NCI-H748 treated with DMSO at 0.1 percent for 48 hours (cell line): ENCODE data around the gene OCLN.
"Not testable (repeated sequence)": the region's sequence is repeated elsewhere in the genome, so short reads cannot be mapped to it uniquely, and the experiment has no call there.

Experiments used
- DNase-seq: peaks from one replicate; lab custom pipeline; 2025; lab: John Stamatoyannopoulos, UW

The OCLN gene

GRCh38 chr5:69491838-69492390 is 676 bp upstream of the OCLN start:
- DNase-seq: no peak

- no peak for DNase-seq
Measured at GRCh38 chr5:69492923-69493395, 369 bp downstream of the OCLN start.

DNA sequence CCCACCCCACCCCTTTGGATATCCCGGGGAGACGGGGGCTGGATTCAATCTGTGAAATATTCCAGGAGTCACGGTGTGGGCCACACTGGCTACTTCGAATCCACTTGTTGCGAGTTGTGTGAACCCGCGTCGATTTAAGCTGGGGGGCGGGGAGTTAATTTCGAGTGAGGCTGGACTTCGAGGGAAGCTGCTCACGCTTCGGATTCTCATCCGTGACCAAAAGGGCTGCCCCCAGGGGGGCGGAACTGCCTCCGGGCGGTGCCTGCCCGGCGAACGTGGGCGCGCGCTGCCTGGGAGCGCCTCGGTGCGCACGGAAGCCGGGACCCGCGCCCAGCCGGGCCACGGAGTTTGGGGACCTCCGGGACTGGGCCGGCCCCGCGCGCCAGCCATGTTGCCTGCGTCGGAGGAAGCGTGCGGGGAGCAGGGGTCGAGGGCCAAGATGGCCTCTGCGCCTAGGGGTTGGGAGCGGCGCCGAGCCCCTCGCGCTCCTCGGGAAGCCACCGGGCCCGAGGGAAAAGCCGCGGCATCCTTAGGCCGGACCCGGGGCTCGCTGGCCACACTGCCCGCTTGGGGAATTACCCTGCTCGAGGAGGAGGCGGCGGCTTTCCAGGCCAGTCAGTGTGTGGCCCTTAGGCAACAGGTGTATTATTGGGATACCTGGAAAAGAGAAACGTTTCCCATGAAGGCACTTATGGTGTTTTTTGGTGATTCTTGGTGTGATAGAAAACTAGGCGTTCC is 975 bp downstream of the OCLN start:
- no peak for DNase-seq

DNA sequence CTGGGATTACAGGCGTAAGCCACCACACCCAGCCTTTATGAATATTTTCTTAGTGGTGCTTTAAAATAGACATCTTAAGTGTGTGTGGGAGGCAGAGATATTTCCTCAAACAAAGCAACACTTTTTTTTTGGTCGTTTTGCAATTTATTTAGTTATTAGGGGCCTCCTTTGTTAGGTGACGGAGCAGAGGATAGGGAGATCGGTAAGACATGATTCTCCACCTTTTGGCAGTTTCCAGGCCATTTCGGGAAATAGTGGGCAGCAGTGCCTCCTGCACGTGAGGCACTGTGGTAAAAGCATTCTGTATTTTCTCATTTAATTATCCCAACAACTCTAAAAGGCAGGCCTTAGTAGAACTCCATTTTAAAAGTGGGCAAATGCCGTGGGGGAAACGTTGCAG is 1.9 kb downstream of the OCLN start:
- DNase-seq: no peak

DNA sequence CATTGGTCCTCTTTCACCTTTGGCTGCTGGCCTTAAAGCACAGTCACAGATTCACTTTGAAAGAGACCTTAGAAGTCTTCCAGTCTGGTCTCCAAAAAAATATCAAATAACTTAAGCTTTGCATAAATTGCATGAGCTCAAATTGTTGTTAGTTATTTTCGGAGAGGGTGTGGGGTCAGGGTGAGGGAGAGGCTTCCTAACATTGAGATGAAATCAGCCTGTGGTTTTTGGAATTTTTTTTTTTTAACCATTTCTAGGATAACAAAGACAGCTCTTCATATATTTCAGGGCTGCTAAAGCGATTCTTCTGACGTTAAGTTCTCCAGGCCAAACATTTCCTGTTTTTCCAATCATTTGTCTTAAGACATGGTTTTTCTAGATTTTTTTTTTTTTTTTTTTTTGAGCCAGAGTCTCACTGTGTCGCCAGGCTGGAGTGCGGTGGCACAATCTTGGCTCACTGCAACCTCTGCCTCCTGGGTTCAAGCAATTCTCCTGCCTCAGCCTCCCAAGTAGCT is 4.5 kb downstream of the OCLN start:
- DNase-seq: no peak

DNA sequence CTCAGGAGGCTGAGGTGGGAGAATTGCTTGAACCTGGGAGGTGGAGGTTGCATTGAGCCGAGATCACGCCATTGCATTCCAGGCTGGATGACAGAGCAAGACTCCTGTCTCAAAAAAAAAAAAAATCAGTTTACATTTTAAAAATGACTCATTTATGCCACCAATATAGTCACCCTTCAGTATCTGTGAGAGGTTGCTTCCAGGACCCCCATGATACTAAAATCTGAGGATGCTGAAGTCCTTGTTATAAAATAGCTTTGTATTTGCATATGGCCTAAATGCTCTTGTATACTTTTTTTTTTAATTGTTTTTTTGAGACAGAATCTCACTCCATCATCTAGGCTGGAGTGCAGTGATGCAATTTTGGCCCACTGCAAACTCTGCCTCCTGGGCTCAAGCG is 5.8 kb downstream of the OCLN start:
- DNase-seq: no peak

DNA sequence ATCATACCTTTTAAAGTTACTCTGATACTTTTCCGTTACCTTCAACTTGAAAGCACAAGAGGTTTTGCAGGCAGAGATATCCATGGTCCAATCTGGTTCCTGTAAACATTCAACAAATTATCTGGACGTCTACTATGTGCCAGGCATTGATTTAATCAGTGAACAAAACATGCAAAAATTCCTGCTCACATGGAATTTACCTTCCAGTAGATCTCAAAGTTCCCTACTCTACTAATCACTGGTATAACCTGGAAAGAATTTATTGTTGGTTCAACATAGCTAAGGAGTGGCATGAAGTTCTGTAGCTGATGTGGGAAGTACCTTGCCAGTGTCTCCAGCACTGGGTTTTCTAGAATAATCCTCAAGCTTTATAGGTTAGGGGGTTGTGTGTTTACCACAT is 9.8 kb downstream of the OCLN start:
- no peak for DNase-seq

- no peak for DNase-seq
Measured at GRCh38 chr5:69502767-69503488, 10.3 kb downstream of the OCLN start.

GRCh38 chr5:69504036-69504435 is 11.4 kb downstream of the OCLN start:
- DNase-seq: no peak

DNA sequence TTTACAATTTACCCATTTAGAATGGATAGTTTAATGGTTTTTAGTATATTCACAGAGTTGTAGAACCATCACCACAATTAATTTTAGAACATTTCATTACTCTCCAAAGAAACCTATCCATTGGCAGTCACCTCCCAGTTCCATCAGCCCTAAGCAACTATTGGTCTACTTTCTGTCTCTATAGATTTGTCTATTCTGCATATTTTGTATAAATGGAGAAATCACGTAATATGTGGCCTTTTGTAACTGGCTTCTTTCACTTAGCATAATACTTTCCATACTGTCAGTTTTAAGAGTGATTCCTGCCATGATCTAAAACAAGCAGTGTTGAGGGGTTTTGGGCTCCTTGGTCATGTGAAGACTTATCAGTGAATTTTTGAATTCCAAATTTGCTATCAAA is 12.7 kb downstream of the OCLN start:
- no peak for DNase-seq

DNA sequence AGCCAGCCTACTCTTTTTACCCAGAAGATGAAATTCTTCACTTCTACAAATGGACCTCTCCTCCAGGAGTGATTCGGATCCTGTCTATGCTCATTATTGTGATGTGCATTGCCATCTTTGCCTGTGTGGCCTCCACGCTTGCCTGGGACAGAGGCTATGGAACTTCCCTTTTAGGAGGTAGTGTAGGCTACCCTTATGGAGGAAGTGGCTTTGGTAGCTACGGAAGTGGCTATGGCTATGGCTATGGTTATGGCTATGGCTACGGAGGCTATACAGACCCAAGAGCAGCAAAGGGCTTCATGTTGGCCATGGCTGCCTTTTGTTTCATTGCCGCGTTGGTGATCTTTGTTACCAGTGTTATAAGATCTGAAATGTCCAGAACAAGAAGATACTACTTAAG is 16.6 kb downstream of the OCLN start:
- DNase-seq: no peak

DNA sequence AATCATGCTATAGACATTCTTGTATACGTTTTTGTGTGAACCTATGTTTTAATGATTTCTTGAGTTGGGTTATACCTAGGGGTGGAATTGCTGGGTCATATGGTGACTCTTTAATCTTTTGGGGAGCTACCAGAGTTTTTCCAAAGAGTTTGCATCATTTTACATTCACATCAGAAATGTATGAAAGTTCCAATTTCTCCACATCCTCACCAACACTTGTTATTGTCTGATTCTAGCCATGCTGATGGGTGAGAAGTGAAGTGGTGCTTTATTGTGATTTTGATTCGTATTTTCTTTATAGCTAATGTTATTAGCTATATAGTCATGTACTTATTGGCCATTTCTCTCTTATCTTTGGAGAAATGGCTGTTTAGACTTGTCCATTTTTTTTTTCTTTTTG is 18.1 kb downstream of the OCLN start:
- no peak for DNase-seq

DNA sequence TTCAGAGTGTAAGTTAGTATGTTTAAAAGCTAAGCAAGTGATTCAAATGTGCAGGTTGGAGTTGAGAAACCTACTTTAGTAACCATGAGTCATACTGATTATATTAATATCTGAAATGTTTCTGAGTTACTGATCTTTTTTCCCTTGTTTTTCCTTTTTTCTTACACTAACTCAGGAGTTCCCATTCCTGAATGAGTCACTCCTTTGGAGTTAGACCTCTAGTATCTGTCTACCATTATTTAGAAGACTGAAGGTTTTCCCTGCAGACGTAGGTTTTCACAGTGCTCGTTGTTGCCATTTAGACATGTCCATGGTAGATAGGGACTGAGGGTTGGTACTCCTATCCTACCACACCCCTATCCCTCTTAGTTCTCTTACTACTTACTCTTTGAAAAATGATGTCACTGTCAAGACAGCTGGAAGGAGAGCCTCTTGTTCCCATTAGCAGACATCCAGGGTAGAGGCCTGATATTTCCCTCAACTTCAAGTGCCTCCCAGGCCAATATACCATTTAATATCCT is 20.2 kb downstream of the OCLN start:
- no peak for DNase-seq

DNA sequence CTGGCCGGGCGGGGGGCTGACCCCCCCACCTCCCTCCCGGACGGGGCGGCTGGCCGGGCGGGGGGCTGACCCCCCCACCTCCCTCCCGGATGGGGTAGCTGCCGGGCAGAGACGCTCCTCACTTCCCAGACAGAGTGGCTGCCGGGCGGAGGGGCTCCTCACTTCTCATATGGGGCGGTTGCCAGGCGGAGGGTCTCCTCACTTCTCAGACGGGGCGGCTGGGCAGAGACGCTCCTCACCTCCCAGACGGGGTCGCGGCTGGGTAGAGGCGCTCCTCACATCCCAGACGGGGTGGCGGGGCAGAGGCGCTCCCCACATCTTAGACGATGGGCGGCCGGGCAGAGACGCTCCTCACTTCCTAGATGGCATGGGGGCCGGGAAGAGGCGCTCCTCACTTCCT is 23.0 kb downstream of the OCLN start:
- not testable (repeated sequence) for DNase-seq

DNA sequence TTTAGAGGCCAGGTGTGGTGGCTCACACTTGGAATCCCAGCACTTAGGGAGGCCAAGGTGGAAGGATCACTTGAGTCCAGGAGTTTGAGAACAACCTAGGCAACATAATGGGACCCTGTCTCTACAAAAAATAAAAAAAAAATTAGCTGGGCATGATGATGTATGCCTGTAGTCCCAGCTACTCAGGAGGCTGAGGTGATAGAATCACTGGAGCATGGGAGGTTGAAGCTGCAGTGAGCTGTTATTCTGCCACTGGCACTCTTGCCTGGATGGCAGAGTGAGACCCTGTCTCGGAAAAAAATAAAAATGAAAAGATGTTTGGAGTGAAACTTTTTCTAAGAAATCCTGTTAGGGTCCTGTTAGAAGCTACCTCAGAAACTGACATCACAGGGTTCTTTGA is 24.2 kb downstream of the OCLN start:
- DNase-seq: no peak

DNA sequence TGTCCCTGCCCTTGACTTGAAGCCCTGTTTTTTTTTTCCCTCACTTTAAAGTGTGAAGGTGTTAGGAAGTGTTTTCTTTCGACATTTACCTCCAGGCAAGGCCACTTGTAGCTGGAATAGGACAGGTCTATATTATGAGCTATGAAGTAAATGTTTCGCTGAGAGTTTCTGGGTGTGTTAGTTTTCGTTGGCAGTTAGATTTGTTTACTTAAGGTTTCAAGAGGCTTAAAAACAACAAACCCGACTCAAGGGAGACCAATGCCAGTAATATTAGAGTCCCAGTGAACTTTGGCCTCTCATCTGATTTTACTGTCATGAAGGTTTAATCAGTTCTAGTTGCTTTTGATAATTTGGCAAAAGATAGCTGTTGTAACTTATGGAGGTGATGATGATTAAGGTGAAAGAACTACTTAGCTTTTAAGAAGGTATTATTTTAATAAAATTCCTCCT is 25.2 kb downstream of the OCLN start:
- peak; percentile 87 for DNase-seq

DNA sequence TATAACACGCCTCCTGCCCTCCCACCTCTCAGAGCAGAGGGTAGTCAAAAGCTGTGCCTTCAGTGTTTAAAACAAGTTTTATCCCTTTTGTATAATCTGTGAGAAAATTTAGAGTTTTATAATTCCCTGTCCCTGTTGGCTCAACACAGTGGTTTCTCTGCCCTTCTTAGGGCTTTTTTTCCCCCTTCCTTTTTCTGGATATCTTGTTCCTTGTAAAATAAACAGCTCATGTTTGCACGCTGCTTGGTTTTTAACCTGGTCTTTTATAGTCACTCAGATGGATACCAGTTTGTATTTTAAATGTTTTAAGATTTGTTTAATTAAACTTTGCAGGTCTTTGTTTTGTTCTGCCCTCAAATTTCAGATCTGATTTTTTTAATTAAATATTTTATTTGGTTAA is 26.7 kb downstream of the OCLN start:
- DNase-seq: no peak

DNA sequence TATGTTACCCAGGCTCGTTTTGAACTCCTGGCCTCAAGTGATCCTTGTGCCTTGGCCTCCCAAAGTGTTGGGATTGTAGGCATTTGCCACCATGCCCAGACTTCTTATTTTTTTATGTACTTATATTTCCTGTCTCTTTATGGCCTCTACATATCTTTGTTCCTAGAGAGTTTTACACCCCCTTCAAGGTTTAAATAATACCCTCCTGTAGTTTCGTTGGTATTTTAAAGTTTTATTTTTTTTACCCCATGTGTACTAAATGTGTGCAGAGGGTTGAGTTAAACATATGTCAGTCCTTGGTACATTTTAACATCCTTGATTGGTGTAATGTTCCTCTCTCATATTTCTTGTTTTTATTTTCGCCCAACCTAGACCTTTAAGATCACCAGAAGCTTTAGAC is 29.4 kb downstream of the OCLN start:
- DNase-seq: no peak

- DNase-seq: no peak
Measured at GRCh38 chr5:69525490-69525889, 32.9 kb downstream of the OCLN start.

- no peak for DNase-seq
Measured at GRCh38 chr5:69526660-69527059, 34.1 kb downstream of the OCLN start.

DNA sequence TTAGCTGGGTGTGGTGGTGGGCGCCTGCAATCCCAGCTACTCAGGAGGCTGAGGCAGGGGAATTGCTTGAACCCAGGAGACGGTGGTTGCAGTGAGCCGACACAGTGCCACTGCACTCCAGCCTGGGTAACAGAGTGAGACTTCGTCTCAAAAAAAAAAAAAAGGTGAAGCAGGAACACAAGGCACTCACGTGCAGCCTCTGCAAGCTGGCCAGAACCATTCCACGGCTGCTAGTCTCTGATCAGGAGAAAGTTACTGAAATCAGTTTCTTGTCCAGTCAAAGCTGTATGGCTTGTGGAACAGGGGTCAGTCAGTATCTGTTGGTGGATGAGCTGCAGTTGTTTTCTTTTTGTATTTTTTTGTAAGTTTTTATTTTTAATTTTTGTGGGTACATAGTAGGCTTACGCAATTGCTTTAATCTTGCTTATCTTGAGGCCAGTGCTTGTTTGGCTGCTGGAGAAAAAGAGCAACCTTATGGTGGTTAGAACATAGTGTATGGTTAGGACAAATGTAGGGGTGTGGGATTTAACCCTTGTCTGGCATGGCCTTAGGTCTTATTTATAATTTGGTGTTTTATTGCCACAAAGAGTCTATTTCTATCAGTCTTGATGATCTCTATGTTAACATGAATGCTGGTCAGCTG is 34.7 kb downstream of the OCLN start:
- no peak for DNase-seq

DNA sequence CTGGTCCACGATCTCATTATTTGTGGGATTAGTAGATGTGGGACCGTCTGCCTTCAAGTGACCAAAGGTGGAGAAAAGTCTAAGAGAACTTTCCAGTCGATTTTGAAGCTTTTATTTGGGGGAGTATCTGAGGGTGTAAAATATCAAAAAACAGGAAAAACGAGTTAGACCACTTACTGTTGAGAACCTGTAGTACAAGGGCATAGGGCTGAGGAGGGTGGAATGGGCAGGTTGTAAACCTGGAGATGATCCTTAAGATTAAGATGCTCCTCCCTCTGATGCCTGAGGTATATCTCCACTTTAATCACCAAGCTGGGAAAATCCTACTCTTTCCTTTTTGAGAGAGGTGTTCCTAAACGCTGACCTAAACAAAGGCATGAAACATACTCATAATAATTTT is 35.4 kb downstream of the OCLN start:
- DNase-seq: peak; percentile 21
